Liver (tissue), 9 donors: ENCODE data around the gene KIF26A. TPM values are rescaled to one million over a fixed set of nuclear protein-coding genes. Genes with fewer than 3 reads are reported as not detected.

Experiments
- DNase-seq: peaks from one replicate; pipeline ENCODE4 v3.0.0-alpha.2; 2017; ENCODE audit warnings: low spot score
- H3K27ac ChIP-seq, 2 donors: one replicate each; pipeline ENCODE4 v1.7.0; 2013; ENCODE audit warnings: inconsistent platforms in 2 of 2, low read length in 2 of 2, control low read depth in 1 of 2, low read depth in 1 of 2, mild to moderate bottlenecking in 1 of 2
- H3K27me3 ChIP-seq, 4 donors: one replicate each; pipeline versions ENCODE4 v1.6.1 to v1.7.0; 2013; ENCODE audit warnings: low read length in 3 of 4, inconsistent platforms in 1 of 4, mild to moderate bottlenecking in 1 of 4, moderate library complexity in 1 of 4; ENCODE audit not compliant: control insufficient read depth in 4 of 4, insufficient read depth in 4 of 4
- H3K36me3 ChIP-seq, 4 donors: one replicate each; pipeline versions ENCODE4 v1.6.1 to v1.7.0; 2013; ENCODE audit warnings: low read length in 3 of 4, mild to moderate bottlenecking in 3 of 4, low read depth in 1 of 4, moderate library complexity in 1 of 4; ENCODE audit not compliant: control insufficient read depth in 4 of 4, insufficient read depth in 3 of 4
- H3K4me1 ChIP-seq, 4 donors: one replicate each; pipeline versions ENCODE4 v1.6.1 to v1.7.0; 2013; ENCODE audit warnings: low read length in 3 of 4, mild to moderate bottlenecking in 3 of 4, moderate library complexity in 1 of 4; ENCODE audit not compliant: control insufficient read depth in 4 of 4, insufficient read depth in 4 of 4
- H3K4me3 ChIP-seq, 3 donors: one replicate each; pipeline versions ENCODE4 v1.6.1 to v1.7.0; 2013; ENCODE audit warnings: low read length in 3 of 3, control low read depth in 1 of 3, low read depth in 1 of 3, mild to moderate bottlenecking in 1 of 3
- H3K9ac ChIP-seq, 2 donors: one replicate each; pipeline ENCODE4 v1.7.0; 2013; ENCODE audit warnings: low read length in 2 of 2, mild to moderate bottlenecking in 2 of 2, moderate library complexity in 2 of 2, control low read depth in 1 of 2, low read depth in 1 of 2
- H3K9me3 ChIP-seq, 4 donors: one replicate each; pipeline versions ENCODE4 v1.6.1 to v1.7.0; 2013; ENCODE audit warnings: low read length in 3 of 4; ENCODE audit not compliant: control insufficient read depth in 4 of 4
- ATF3 ChIP-seq: IDR thresholded peaks from 2 replicates; pipeline ENCODE4 v1.6.1; 2016; ENCODE audit warnings: antibody characterized with exemption
- CTCF ChIP-seq: fragments of 150-350 bp; IDR thresholded peaks from 2 replicates; pipeline ENCODE4 v1.5.1; 2017; ENCODE audit warnings: improper control_type of control experiment, low read depth, low read length; ENCODE audit not compliant: missing input control
- FOXA1 ChIP-seq: IDR thresholded peaks from 2 replicates; pipeline ENCODE4 v1.6.1; 2016; ENCODE audit warnings: antibody characterized with exemption
- GABPA ChIP-seq, 2 donors: IDR thresholded peaks in 1 of 2; conservative IDR thresholded peaks in 1 of 2; 2 replicates each; pipeline ENCODE4 v1.6.1; 2016; ENCODE audit warnings: antibody characterized with exemption in 2 of 2, mild to moderate bottlenecking in 1 of 2, moderate library complexity in 1 of 2
- HNF4A ChIP-seq, 2 donors: conservative IDR thresholded peaks; 2 replicates each; pipeline ENCODE4 v1.6.1; 2016; ENCODE audit warnings: antibody characterized with exemption in 2 of 2, mild to moderate bottlenecking in 2 of 2
- JUND ChIP-seq, 2 donors: IDR thresholded peaks; 2 replicates each; pipeline ENCODE4 v1.6.1; 2016; ENCODE audit warnings: antibody characterized with exemption in 2 of 2
- MAX ChIP-seq: IDR thresholded peaks from 2 replicates; pipeline ENCODE4 v1.6.1; 2016; ENCODE audit warnings: antibody characterized with exemption
- REST ChIP-seq: IDR thresholded peaks from 2 replicates; pipeline ENCODE4 v1.6.1; 2016; ENCODE audit warnings: antibody characterized with exemption, mild to moderate bottlenecking
- SP1 ChIP-seq: IDR thresholded peaks from 2 replicates; pipeline ENCODE4 v1.6.1; 2018; ENCODE audit warnings: antibody characterized with exemption, mild to moderate bottlenecking
- YY1 ChIP-seq: IDR thresholded peaks from 2 replicates; pipeline ENCODE4 v1.6.1; 2016; ENCODE audit warnings: antibody characterized with exemption, mild to moderate bottlenecking
- WGBS: extraction: QIAGEN DNeasy Blood & Tissue Kit; methylation state at CpG from one replicate; pipeline ENCODE4 v1.1.7; 2013; 5-methylcytosine and 5-hydroxymethylcytosine counted together
- polyA plus RNA-seq, 2 donors: library from polyadenylated mRNA; stranded (reverse) in 1 of 2; unstranded in 1 of 2; fragments of 200-250 nt in 1 of 2; fragments of >200 nt in 1 of 2; fragmentation: Nextera tagmentation in 1 of 2; extraction: Ambion mirVana in 1 of 2; gene quantifications; one replicate each; pipeline versions ENCODE4 v1.2.1 to v1.2.3, GENCODE V29; 2013 to 2015
- total RNA-seq, 2 donors: library from RNA; depleted of rRNA; stranded (reverse); fragments of >200 nt; gene quantifications; one replicate each; pipeline ENCODE4 v1.2.3, GENCODE V29; 2014
- donor health status: healthy.
- donor health status: healthy.
- donor health status: healthy.
- donor health status: healthy.
- donor health status: healthy.

Gene KIF26A
- total and polyA plus RNA-seq, 4 donors, result 0.07 to 10.2 (median 1.3) TPM

- WGBS, result 77% methylated on average over 6 of the region's 6 CpGs
- no peak overlapping the region for H3K9ac ChIP-seq
- DNase-seq, result no peak
- no peak overlapping the region for H3K27ac ChIP-seq
- no peak overlapping the region for H3K4me3 ChIP-seq
- peaks cover 13 to 38% (median 17%) of the 10 kb centered on the region in 4 donors for H3K4me1 ChIP-seq
- no peak for TF ChIP-seq GABPA (IDR thresholded peaks at IDR 0.05 in 1 of 2, conservative IDR thresholded peaks at IDR 0.05 in 1 of 2)
- no peak for TF ChIP-seq MAX
- no peaks in the 10 kb centered on the region for H3K9me3 ChIP-seq
- no peaks in the 10 kb centered on the region for H3K36me3 ChIP-seq
- H3K27me3 ChIP-seq, result peaks cover 0 to 19% (median 4%) of the 10 kb centered on the region in 4 donors
Measured at GRCh38 chr14:104140213-104140462, 1.8 kb downstream of the KIF26A start.

GRCh38 chr14:104140463-104141331 is 2.3 kb downstream of the KIF26A start:
- Histone ChIP-seq H3K4me3 (no peak overlapping the region), H3K36me3 (no peaks in the 10 kb centered on the region), H3K4me1 (peaks cover 13 to 34% (median 16%) of the 10 kb centered on the region in 4 donors), H3K27me3 (peaks cover 0 to 16% (median 4%) of the 10 kb centered on the region in 4 donors), H3K9me3 (no peaks in the 10 kb centered on the region), H3K27ac (no peak overlapping the region), H3K9ac (no peak overlapping the region)
- 86% methylated on average over 12 of the region's 12 CpGs for WGBS
- no peak for DNase-seq
- TF ChIP-seq FOXA1 (no peak), CTCF (no peak), YY1 (no peak), MAX (no peak), ATF3 (no peak)

- no peak for TF ChIP-seq SP1
- no peak for TF ChIP-seq JUND (IDR thresholded peaks at IDR 0.05)
- no peak for TF ChIP-seq FOXA1
- TF ChIP-seq ATF3, result no peak
- TF ChIP-seq HNF4A (conservative IDR thresholded peaks at IDR 0.05), result no peak
- no peak for TF ChIP-seq REST
- peaks cover 9 to 25% (median 11%) of the 10 kb centered on the region in 4 donors for H3K4me1 ChIP-seq
- no peak for DNase-seq
- no peaks in the 10 kb centered on the region for H3K9me3 ChIP-seq
- H3K9ac ChIP-seq, result no peak overlapping the region
- H3K36me3 ChIP-seq, result no peaks in the 10 kb centered on the region
- H3K27ac ChIP-seq, result no peak overlapping the region
- H3K27me3 ChIP-seq, result peaks cover 0 to 8% (median 4%) of the 10 kb centered on the region in 4 donors
- H3K4me3 ChIP-seq, result no peak overlapping the region
- 87% methylated on average over 15 of the region's 15 CpGs for WGBS
Measured at GRCh38 chr14:104141621-104142091, 3.3 kb downstream of the KIF26A start.
